Vagina (tissue), 2 donors: Measurements from ENCODE around the gene MICALL2.

Source experiments
- CTCF ChIP-seq, 3 experiments: fragments of 450-650 bp in 2 of 3; fragments of 200-600 bp in 1 of 3; sonication (generic) in 1 of 3; IDR thresholded peaks; one replicate each; pipeline ENCODE4 v1.5.1; 2017 to 2019; ENCODE audit warnings: antibody characterized with exemption in 3 of 3, mild to moderate bottlenecking in 2 of 3, moderate library complexity in 2 of 3
- POLR2A ChIP-seq, 2 donors: fragments of 450-650 bp; IDR thresholded peaks; one replicate each; pipeline ENCODE4 v1.6.1; 2017; ENCODE audit warnings: antibody characterized with exemption in 2 of 2, mild to moderate bottlenecking in 2 of 2, moderate library complexity in 2 of 2
- POLR2AphosphoS5 ChIP-seq, 2 donors: sonication (generic); formaldehyde crosslinking; IDR thresholded peaks; one replicate each; pipeline ENCODE4 v1.9.0; 2017; ENCODE audit warnings: antibody characterized with exemption in 2 of 2, mild to moderate bottlenecking in 2 of 2, low read depth in 1 of 2; ENCODE audit not compliant: insufficient read depth in 1 of 2

- TF ChIP-seq CTCF (IDR thresholded peaks at IDR 0.05) (no peak), POLR2A (IDR thresholded peaks at IDR 0.05) (no peak), POLR2AphosphoS5 (IDR thresholded peaks at IDR 0.05; ENCODE audit: insufficient read depth in 1 of 2, low read depth in 1 of 2) (no peak)
Measured at GRCh38 chr7:1402791-1403637, 56.3 kb downstream of the MICALL2 start.
